HG03097 (cell line): ENCODE results near the gene VAMP8.
"Not testable (repeated sequence)": the region's sequence is repeated elsewhere in the genome, so short reads cannot be mapped to it uniquely, and the experiment has no call there.

Source experiments
- ATAC-seq: cut with Tn5 transposase; IDR thresholded peaks from one replicate; pipeline ENCODE4 v1.9.1; 2021; ENCODE audit not compliant: unreplicated experiment, low FRiP score

VAMP8 gene

DNA sequence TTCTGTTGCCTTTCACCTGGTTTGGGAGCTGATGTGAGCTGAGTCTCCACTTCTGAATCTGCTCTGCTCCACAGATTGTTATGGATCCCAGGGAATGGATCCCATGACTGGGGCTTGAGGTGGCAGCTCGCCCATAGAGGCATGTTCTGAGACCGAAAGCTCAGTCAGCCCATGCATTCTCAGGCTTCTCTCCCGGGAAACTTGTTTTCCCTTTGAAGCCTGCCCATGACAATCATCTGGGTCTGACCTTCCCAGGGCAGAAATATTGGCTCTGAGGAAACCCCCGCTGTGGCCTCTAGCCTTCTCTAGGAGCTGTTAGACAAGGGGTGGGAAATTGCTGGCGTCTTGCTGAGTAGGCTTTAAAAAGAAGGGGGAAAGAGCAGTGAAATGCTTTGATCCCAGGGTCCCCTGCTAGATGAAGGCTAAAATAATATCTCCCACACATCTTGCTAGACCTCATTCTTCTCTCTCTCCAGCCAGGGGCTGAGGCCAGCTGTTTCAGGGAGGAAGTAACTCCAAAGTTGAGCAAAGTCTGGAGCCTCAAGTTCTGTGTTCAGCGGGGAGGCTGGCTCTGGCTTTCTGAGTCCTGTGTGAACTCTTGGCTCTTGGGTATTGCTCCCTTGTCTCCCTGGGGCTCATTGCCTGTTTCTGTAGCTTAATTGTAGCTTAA lies 2.0 kb downstream of the VAMP8 start:
- ATAC-seq = no peak

DNA sequence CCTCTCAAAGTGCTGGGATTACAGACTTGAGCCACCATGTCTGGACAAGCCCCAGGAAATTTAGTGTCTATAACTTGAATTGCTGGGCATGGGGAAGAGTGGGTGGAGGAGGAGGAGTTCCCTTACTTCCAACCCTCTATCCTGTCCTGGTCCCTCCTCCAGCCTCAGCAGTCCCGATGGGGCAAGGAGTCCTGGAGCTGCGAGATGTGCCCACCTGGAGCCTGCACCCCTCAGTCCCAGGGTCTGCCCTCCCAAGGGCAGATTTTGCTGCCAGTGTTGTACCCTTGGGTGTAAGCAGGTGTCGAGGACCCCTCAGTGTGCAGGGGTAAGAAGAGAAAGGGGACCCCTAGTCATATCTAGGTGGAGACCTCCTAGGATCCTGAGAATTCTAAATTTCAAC lies 2.8 kb downstream of the VAMP8 start:
- ATAC-seq = no peak

DNA sequence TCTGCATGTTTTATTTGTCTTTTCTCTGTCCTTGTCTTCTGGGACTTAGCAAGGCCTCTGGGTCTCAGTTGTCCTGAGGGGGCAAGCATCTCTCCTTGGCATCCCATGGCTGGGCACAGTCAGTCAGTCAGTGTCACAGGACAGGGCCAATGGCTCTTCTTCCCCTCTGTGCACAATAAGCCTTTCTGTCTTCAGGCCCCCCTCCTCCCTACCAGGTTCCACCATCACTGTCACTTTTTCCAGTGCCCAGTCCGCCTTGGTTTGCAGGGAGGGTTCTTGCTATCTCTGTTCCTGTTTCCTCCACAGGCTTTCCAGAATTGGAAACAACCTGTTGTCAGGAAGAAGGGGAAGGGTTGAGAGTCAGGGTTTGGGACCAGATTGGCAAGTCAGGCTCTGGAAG lies 5.1 kb downstream of the VAMP8 start:
- ATAC-seq = no peak

DNA sequence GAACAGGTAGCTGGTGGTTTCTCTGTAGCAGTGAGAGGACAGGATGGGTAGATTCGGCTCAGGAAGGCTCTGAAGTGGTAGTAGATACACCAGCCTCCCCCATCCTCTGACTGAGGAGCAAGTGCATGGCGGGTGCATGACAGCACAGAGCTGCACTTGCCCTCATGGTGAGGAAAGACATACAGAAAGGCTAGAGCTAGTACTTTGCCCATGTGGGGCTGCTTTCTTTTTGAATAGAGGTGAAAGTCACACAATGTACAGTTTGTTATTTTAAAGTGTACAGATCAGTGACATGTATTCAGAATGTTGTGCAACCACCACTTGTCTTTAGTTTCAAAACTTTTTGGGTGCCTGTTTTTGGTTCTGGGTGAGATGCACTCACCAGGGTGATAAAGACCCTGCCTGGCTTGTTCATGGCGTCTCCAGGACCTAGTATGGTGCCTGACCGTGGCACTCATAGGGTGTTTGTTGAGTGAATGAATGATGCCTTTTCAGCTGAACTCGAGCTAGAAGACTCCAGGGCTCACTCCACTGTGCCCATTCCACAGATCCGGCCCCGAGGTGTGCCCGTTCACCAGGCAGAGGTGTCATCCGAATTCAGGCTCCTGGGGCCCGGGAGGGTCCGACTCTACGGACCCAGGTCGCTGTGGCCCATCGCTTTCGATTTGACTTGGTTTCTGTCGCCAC lies 6.4 kb downstream of the VAMP8 start:
- no peak for ATAC-seq

DNA sequence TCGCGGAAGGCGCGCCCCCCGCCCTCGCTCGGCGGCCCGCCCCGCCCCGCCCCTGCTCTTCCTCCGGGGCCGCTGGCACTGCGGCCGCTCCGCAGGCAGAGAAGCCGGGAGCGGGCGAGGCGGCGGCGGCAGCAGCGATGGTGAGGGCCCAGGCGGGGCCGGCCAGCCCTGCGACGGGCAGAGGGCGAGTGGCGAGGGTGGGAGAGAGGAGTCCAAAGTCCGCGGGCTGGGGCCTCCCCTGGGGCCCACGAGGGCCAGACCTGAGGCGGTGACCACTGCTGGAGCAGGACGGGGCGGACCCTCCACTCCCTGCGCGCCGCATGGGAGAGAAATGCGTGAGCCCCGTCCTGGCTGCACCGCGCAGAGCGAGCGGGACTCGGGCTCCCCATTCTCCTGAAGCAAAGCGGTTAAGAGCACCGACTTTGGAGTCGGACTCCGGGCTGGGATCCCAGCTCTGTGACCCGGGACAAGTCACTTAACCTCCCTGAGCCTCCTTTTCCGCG lies 7.0 kb downstream of the VAMP8 start, which contains the start of gene VAMP5:
Gene VAMP5, plus strand, starts transcription at position 78 of the 503 bp plus-strand sequence. Its CDS starts 60 bp downstream, at position 138.
- ATAC-seq = no peak

DNA sequence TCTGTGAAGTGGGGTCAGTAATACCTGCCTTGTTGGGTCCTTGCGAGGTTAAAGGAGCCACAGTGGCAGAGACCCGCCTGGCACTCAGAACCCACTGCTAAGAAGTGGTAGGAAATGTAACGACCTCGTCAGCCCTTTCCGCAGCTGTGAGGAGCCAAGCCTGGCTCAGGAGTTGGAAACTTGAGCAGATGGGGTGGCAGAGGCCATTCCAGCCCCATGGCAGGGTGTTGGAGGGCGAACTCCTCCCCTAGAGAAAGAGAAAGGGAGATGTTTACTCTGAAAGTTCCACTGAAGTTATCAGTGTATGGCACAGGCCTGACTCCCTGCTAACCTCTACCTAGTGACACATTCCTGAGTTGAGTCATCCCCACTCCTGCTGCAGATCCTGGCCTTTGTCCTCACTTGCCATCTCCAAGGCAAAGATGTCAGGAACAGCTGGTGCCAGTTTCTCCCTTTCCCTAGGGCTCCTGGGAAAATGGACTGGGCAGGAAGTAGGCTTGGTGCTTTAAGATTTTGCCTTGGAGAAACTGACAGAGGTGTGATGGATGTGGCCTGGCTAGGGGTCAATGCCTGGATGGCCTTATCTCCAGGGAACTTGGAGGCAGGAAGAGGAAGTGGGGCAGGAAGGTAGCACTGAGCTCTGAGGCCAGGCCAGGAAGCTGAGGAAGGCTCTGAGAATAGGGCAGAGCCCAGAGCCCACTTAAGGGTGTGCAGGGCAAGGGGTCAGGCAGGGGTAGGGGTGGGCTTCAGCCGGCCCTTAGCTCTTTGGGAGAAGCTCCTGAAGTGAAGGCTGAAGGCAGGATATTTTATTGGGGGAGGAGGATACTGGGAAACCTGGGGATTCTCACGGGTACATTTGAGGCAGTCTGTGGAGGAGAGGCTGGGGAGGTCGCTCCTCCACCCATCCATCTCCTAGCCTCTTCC lies 7.7 kb downstream of the VAMP8 start:
- ATAC-seq = no peak

DNA sequence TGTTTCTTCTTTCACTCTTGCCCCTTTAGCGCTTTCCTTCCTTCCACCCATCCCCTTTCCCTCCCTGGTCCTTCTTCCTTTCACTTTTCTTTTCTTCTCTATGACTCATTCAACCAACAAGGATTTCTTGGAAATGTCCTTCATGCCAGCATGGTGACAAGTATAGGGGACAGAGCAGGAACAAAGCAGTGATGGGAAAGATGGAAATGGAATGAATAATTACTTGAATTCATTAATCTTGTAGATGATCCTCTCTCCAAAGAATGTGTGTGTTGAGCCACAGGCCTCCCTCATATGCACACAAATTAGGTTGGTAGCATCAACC lies 8.4 kb downstream of the VAMP8 start:
- ATAC-seq = no peak

DNA sequence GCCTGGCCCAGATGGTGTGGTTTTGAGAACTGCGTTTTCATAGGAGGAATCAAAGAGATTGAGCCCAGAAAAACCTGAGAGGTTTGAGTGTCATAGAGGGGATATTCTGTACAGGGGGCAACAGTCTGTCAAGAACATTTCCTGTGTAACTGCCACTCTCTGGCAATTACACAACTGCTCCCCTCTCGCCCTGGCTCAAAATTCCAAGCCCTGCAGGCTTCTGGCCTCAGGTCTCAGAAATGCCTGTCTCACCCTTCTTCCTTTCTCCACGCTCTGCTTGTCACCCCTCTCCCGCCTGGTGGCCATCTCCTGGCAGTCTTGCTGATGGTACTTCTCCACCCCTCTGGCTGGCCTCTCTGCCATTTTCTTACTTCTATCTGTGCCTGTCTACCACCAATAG lies 10.8 kb downstream of the VAMP8 start:
- no peak for ATAC-seq

DNA sequence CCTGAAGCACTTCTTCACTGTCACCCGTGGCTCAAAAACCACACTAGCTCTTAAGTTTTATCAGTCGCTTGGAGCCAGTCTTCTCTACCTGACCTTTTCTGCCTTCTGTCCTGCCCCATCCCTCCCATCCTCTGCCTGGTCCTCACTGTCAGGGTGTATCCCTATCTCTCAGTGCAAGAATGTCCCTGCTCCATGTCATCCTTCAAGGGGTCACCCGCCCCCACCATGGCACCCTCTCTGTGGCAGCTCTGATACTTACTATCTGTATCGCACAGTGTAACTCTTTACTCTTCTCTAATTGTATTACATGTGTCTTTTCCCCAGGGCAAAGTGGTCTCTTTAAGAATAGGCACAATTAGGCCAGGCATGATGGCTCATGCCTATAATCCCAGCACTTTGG lies 11.3 kb downstream of the VAMP8 start:
- no peak for ATAC-seq

DNA sequence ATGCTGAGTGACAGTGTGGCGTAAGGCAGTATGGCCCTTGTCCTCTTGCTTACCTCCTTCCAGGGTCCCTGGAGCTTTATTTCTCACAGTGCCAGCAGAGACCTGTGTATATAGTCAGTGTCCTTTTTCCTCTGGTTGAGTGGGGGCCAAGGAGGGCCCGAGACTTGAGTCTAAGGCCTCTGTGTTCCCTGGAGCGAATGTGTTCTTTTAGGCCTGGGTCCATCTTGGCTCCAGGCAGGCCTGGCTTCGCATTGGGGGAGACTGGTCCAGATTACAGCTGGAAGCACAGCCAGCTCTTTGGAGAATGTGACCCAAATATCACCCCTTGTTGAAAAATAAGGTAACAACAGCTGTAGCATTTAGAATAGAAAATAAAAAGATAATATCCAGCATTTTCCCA lies 11.8 kb downstream of the VAMP8 start:
- no peak for ATAC-seq

DNA sequence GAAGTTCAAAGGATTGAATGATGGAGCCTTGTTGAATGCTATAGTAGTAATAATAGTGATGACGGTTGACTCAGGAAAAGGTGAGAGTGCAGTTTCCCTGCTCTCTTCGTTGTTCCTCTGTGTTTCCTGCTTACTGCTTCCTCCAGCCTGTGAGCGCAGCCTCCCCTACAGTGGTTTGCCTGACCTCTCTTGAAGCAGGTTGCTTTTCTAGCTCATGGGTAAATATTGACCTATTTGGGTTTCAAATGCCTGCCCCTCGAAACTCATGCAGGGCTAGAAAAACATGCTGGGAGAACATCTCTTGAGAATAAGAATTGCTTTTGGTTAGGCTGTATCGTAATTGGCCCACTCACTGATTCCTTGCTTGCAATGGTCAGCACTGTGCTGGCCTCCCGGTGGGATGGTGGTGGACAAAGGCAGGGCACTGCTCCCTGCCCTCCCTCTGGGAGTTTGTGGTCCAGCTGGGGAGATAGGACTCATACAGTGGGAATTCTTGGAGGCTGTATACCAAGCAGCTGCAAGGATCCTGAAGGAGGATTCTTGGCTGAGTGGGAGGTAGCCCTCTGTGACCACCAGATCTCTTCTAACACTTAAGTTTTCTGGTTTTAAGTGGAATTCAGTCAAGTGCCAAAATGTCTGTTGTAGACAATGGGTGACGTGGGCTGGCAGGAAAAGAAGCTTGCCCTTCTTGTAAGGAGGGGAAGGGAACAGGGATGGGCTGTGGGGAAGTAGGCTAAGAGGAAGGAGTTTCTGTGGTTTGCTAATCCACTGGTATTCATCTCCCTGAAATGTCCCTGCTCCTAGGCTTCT lies 12.8 kb downstream of the VAMP8 start:
- ATAC-seq = no peak

DNA sequence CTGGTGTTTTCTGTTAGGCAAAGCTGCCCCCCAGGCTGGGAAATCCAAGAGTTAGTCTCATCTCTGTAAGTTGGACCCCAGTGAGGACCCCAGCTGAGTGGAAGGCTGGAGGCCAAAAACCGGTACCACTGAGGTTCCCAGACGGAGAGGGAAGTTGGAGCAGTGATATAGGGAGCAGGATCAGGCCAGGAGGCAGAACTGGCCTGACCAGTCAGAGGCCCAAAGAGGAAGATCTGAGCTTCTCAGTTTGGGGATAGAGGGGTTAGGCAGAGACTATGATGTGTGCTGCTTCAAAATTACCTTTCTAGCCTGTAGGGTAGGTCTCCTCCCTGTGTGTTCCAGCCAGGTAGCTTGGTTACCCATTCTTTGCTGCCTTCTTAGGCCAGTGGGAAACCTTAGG lies 13.6 kb downstream of the VAMP8 start:
- no peak for ATAC-seq

DNA sequence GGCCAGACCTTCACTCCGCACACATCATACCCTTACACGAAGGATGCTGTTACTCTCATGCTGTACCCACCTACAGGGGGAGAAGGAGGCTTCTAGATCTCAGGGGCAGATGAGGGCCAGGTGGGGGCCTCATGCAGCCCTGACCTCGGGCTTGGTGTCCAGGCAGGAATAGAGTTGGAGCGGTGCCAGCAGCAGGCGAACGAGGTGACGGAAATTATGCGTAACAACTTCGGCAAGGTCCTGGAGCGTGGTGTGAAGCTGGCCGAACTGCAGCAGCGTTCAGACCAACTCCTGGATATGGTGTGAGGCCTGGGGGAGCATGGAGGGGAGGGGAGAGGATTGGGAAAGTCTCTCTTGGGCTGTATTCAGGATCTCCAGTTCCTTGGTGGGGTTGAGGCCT lies 14.2 kb downstream of the VAMP8 start:
- no peak for ATAC-seq

DNA sequence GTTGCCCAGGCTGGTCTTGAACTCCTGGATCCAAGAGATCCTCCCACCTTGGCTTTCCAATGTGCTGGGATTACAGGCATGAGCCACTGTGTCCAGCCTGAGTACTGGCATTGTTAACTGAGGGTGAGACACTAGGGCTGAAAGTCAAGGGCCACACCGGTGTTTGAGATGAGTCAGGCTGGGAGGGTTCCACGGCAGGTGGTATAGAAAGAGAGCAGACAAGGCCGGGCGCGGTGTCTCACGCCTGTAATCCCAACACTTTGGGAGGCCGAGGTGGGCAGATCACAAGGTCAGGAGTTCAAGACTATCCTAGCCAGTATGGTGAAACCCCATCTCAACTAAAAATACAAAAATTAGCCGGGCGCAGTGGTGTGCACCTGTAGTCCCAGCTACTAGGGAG lies 14.9 kb downstream of the VAMP8 start:
- not testable (repeated sequence) for ATAC-seq

DNA sequence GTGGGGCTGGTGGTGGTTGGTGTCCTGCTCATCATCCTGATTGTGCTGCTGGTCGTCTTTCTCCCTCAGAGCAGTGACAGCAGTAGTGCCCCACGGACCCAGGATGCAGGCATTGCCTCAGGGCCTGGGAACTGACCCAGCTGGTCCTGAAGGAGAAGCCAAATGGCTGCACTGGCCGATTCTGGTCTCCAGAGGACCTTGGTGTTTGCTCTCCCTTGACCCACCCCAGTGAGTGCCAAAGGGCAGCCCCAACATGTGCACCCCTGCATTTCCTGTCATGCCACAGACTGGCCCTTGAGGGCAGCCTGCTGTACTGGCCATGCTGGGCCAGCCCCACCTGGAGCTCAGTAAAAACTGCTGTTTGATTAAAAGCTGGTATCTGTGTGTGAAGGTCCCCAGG lies 15.6 kb downstream of the VAMP8 start:
- ATAC-seq = no peak

DNA sequence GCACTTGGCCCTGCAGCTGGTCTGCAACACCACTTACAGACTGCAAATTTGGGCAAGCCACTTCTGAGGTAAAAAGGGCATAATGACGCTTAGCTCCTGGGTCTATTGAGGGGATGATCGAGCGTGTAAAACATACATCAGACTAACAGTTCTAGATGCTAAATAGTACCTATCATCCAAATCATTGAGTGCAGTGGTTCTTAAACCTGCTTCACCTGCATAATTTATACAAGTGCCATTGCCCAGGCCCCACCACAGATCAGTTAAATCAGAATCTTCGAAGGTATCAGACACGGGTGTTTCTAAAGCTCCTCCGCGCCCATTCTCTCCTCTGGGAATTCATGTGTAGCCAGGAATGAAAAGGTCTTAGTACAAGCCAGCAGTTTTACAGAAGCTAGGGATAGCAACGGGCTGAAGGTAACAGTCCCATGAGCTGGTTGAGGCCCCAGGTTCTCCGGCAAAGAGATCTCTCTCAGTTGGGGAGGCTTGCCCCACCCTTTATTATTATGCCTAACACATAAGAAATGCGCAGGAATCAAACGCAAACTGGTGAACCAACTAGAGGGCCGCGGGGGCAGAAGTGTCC lies 17.4 kb downstream of the VAMP8 start:
- ATAC-seq = no peak

DNA sequence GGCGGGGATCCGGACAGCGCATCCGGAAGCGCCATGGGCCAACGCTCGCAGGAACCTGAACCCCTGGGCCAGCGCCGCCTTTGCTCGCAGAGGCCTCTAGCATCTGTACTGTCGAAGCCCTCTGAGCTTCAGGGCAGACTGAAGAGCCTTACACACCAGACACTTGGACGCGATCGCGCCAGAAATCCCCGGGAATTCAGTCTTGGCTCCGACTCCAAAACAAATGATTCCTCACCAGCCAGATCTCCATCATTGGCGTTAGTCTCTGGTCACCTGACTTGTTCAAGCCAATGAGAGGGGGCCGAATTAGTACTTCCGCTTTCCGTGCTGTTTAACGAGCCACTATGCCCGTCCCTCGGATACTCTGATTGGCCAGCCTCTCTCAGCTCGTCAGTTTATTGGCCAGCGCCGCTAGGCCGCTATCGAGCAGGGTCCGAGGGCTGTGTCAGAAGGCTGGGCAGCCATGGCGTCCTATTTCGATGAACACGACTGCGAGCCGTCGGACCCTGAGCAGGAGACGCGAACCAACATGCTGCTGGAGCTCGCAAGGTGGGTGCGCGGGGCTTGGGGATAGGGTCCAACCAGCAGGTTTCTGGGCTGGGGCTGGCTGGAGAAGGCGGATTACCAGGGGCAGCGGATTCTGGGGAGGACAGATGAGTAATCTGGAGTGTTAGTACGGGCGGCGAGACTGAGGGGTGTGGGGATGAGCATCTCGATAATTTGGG lies 18.1 kb downstream of the VAMP8 start, which contains the start of gene RNF181:
Gene RNF181, plus strand, starts transcription at position 445 of the 725 bp plus-strand sequence. Its CDS starts 19 bp downstream, at position 464.
- ATAC-seq = peak; percentile 95

DNA sequence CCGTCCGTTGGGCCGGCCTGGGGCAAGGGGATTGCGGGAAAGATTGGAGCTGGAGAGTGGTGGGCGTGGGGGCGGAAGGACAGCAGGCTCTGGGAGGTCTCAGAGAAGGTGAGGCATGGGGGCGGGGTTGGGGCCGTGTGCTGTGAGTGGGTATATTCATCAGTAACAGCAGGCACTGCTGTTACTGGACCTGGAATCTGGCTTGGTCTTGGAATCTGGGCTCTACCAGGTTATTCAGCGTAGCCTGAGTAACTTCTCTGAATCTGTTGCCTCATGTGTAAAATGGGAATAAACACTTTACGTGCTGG lies 18.6 kb downstream of the VAMP8 start:
- no peak for ATAC-seq

DNA sequence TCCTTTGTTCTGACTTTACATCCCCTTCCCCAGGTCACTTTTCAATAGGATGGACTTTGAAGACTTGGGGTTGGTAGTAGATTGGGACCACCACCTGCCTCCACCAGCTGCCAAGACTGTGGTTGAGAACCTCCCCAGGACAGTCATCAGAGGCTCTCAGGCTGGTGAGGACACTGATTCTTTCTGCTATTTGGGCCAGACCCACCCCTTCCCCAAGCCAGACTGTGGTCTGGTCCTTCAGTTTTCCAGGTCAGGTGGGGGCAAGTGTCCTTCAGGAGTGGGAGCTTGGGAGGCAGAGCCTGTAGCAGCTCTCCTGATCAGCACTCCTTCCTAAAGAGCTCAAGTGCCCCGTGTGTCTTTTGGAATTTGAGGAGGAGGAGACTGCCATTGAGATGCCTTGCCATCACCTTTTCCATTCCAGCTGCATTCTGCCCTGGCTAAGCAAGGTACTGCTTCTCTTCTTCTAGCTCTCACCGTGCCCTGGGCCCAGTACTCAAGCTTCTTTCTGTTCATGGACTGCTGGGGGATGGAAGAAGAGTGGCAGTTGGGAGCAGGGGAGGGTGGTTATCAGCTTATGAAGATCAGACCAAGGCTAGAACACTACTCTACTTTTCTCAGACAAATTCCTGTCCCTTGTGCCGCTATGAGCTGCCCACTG lies 19.2 kb downstream of the VAMP8 start:
- no peak for ATAC-seq
